ENCODE data around the gene DLG2. TPM values are rescaled to one million over a fixed set of nuclear protein-coding genes. Genes with fewer than 3 reads are reported as not detected.
"Not testable (repeated sequence)": the region's sequence is repeated elsewhere in the genome, so short reads cannot be mapped to it uniquely, and the experiment has no call there.

The DLG2 gene
- total RNA-seq, 1 donor from 2014 or later = 174 TPM

GRCh38 chr11:85263328-85263727 lies 363.8 kb downstream of the DLG2 start:
- DNase-seq (ENCODE audit: low spot score in 2 of 2) (no peak), FAIRE-seq (no peak)

GRCh38 chr11:85257837-85258236 lies 369.3 kb downstream of the DLG2 start:
- no peak for DNase-seq (ENCODE audit: low spot score in 2 of 2)
- FAIRE-seq = no peak

GRCh38 chr11:85256433-85256832 lies 370.7 kb downstream of the DLG2 start:
- FAIRE-seq = no peak
- DNase-seq (ENCODE audit: low spot score in 2 of 2) = no peak

GRCh38 chr11:85249482-85249881 lies 377.7 kb downstream of the DLG2 start:
- FAIRE-seq = no peak
- no peak for DNase-seq (ENCODE audit: low spot score in 2 of 2)

GRCh38 chr11:85247797-85248196 lies 379.3 kb downstream of the DLG2 start:
- FAIRE-seq (no peak), DNase-seq (ENCODE audit: low spot score in 2 of 2) (no peak)

GRCh38 chr11:85238906-85239305 lies 388.2 kb downstream of the DLG2 start:
- FAIRE-seq = no peak
- no peak for DNase-seq (ENCODE audit: low spot score in 2 of 2)

GRCh38 chr11:85238038-85238437 lies 389.1 kb downstream of the DLG2 start:
- not testable (repeated sequence) for DNase-seq (ENCODE audit: low spot score in 2 of 2); FAIRE-seq

GRCh38 chr11:85236211-85236610 lies 390.9 kb downstream of the DLG2 start:
- DNase-seq (ENCODE audit: low spot score in 2 of 2) (no peak), FAIRE-seq (no peak)

- DNase-seq (ENCODE audit: low spot score in 2 of 2) (no peak), FAIRE-seq (no peak)
Measured at GRCh38 chr11:85232559-85232958, 394.6 kb downstream of the DLG2 start.

GRCh38 chr11:85231588-85231987 lies 395.6 kb downstream of the DLG2 start:
- no peak for FAIRE-seq

GRCh38 chr11:85229723-85230122 lies 397.4 kb downstream of the DLG2 start:
- not testable (repeated sequence) for DNase-seq (ENCODE audit: low spot score in 2 of 2); FAIRE-seq

More at GRCh38 chr11:85231588-85231987, 395.6 kb downstream of the DLG2 start:
- DNase-seq (ENCODE audit: low spot score in 2 of 2) = no peak

- DNase-seq (ENCODE audit: low spot score in 2 of 2) (no peak), FAIRE-seq (no peak)
Measured at GRCh38 chr11:85196968-85197367, 430.2 kb downstream of the DLG2 start.

- no peak for DNase-seq (ENCODE audit: low spot score in 2 of 2)
- FAIRE-seq = no peak
Measured at GRCh38 chr11:85195934-85196333, 431.2 kb downstream of the DLG2 start.

GRCh38 chr11:85187992-85188391 lies 439.2 kb downstream of the DLG2 start:
- no peak for DNase-seq (ENCODE audit: low spot score in 2 of 2)
- FAIRE-seq = no peak

- DNase-seq (ENCODE audit: low spot score in 2 of 2) (no peak), FAIRE-seq (no peak)
Measured at GRCh38 chr11:85184721-85185120, 442.4 kb downstream of the DLG2 start.

- no peak for FAIRE-seq
- peak in 1 of 2 donors; percentile 24 for DNase-seq (ENCODE audit: low spot score in 2 of 2)
Measured at GRCh38 chr11:85182441-85183387, 444.4 kb downstream of the DLG2 start.

- DNase-seq (ENCODE audit: low spot score in 2 of 2) = no peak
Measured at GRCh38 chr11:85180528-85180927, 446.6 kb downstream of the DLG2 start.

GRCh38 chr11:85171648-85172257 lies 455.4 kb downstream of the DLG2 start:
- FAIRE-seq = no peak
- DNase-seq (ENCODE audit: low spot score in 2 of 2) = no peak

More at GRCh38 chr11:85180528-85180927, 446.6 kb downstream of the DLG2 start:
- FAIRE-seq = no peak

- no peak for DNase-seq (ENCODE audit: low spot score in 2 of 2)
- FAIRE-seq = no peak
Measured at GRCh38 chr11:85170184-85170583, 457.0 kb downstream of the DLG2 start.

GRCh38 chr11:85167471-85167870 lies 459.7 kb downstream of the DLG2 start:
- FAIRE-seq (no peak), DNase-seq (ENCODE audit: low spot score in 2 of 2) (no peak)

GRCh38 chr11:85167038-85167437 lies 460.1 kb downstream of the DLG2 start:
- no peak for FAIRE-seq
- no peak for DNase-seq (ENCODE audit: low spot score in 2 of 2)

GRCh38 chr11:85165819-85166218 lies 461.3 kb downstream of the DLG2 start:
- FAIRE-seq = no peak

More at GRCh38 chr11:85165819-85166218, 461.3 kb downstream of the DLG2 start:
- DNase-seq (ENCODE audit: low spot score in 2 of 2) = no peak
